Hepatocyte (in vitro differentiated cells): ENCODE data around the gene ATG3. TPM values are rescaled to one million over a fixed set of nuclear protein-coding genes. Genes with fewer than 3 reads are reported as not detected.

Experiments
- DNase-seq: peaks from one replicate; pipeline ENCODE4 v3.0.0-alpha.2; 2016; ENCODE audit warnings: low spot score
- H2AFZ ChIP-seq: fragments of 200-600 bp; sonication (generic); 2 replicates; pipeline ENCODE4 v1.6.0; 2016; ENCODE audit warnings: antibody characterized with exemption, mild to moderate bottlenecking
- H3K27ac ChIP-seq: fragments of 200-600 bp; sonication (generic); 2 replicates; pipeline ENCODE4 v1.5.1; 2016; ENCODE audit warnings: mild to moderate bottlenecking
- H3K27me3 ChIP-seq: fragments of 200-600 bp; sonication (generic); 2 replicates; pipeline ENCODE4 v1.6.1; 2016
- H3K36me3 ChIP-seq: fragments of 200-600 bp; sonication (generic); replicated peaks from 2 replicates; pipeline ENCODE4 v1.5.1; 2016; ENCODE audit warnings: low read depth; ENCODE audit not compliant: insufficient read depth
- H3K4me1 ChIP-seq: fragments of 200-600 bp; sonication (generic); 2 replicates; pipeline ENCODE4 v1.5.1; 2016; ENCODE audit warnings: mild to moderate bottlenecking, moderate library complexity; ENCODE audit not compliant: insufficient read depth
- H3K4me2 ChIP-seq: fragments of 200-600 bp; sonication (generic); 2 replicates; pipeline ENCODE4 v1.6.0; 2016
- H3K4me3 ChIP-seq: fragments of 200-600 bp; sonication (generic); 2 replicates; pipeline ENCODE4 v1.5.1; 2016; ENCODE audit warnings: mild to moderate bottlenecking
- H3K79me2 ChIP-seq: fragments of 200-600 bp; sonication (generic); 2 replicates; pipeline ENCODE4 v1.6.0; 2017; ENCODE audit warnings: mild to moderate bottlenecking
- H3K9me2 ChIP-seq: fragments of 200-600 bp; sonication (generic); replicated peaks from 2 replicates; pipeline ENCODE4 v1.6.0; 2017; ENCODE audit warnings: mild to moderate bottlenecking; ENCODE audit not compliant: insufficient read depth
- H3K9me3 ChIP-seq: fragments of 200-600 bp; sonication (generic); 2 replicates; pipeline ENCODE4 v1.5.1; 2016; ENCODE audit warnings: low read depth, mild to moderate bottlenecking
- H4K20me1 ChIP-seq: fragments of 200-600 bp; sonication (generic); 2 replicates; pipeline ENCODE4 v1.6.0; 2016; ENCODE audit warnings: mild to moderate bottlenecking; ENCODE audit not compliant: insufficient read depth, poor library complexity, severe bottlenecking
- CTCF ChIP-seq: fragments of 200-600 bp; sonication (generic); IDR thresholded peaks from 2 replicates; pipeline ENCODE4 v1.5.1; 2016; ENCODE audit warnings: antibody characterized with exemption, mild to moderate bottlenecking; ENCODE audit not compliant: poor library complexity
- EZH2 ChIP-seq: fragments of 200-600 bp; sonication (generic); IDR thresholded peaks from 2 replicates; pipeline ENCODE4 v1.6.1; 2016; ENCODE audit warnings: antibody characterized with exemption, mild to moderate bottlenecking, borderline replicate concordance
- EZH2phosphoT487 ChIP-seq: fragments of 200-600 bp; sonication (generic); IDR thresholded peaks from one replicate; pipeline ENCODE4 v1.6.1; 2018; ENCODE audit warnings: antibody characterized with exemption, mild to moderate bottlenecking, low read depth, moderate library complexity; ENCODE audit not compliant: unreplicated experiment, severe bottlenecking
- WGBS: methylation state at CpG from one replicate; pipeline ENCODE4 v1.1.6; 2016; ENCODE audit warnings: low lambda C conversion rate; ENCODE audit errors: missing lambda C conversion rate; 5-methylcytosine and 5-hydroxymethylcytosine counted together
- polyA plus RNA-seq: library from polyadenylated mRNA; unstranded; fragments of >200 nt; fragmentation: Nextera tagmentation; extraction: Ambion mirVana; gene quantifications from 2 replicates; pipeline ENCODE4 v1.2.1, GENCODE V29; 2016
- total RNA-seq: library from RNA; depleted of rRNA; stranded (reverse); fragments of >200 nt; gene quantifications from 2 replicates; pipeline ENCODE4 v1.2.3, GENCODE V29; 2014

ATG3 gene
- total and polyA plus RNA-seq, 2 experiments from 2014 or later = 33.7 to 62.5 TPM

GRCh38 chr3:112503304-112503972, 58.3 kb downstream of the ATG3 start:
- H3K9me3 ChIP-seq = no peaks in the 10 kb centered on the region

GRCh38 chr3:112500621-112501020, 61.1 kb downstream of the ATG3 start:
- H3K9me2 ChIP-seq = no peaks in the 10 kb centered on the region
- H3K9me3 ChIP-seq = no peaks in the 10 kb centered on the region
- no peaks in the 10 kb centered on the region for H4K20me1 ChIP-seq
- no peaks in the 10 kb centered on the region for H3K79me2 ChIP-seq
- H3K27ac ChIP-seq = no peak overlapping the region
- no peaks in the 10 kb centered on the region for H3K4me1 ChIP-seq
- H3K4me3 ChIP-seq = no peak overlapping the region
- H3K4me2 ChIP-seq = no peak overlapping the region
- H3K36me3 ChIP-seq = no peaks in the 10 kb centered on the region
- no peak for DNase-seq
- 90% methylated on average over 2 of the region's 2 CpGs for WGBS
- TF ChIP-seq CTCF (no peak), EZH2 (no peak), EZH2phosphoT487 (no peak)
- H3K27me3 ChIP-seq = no peaks in the 10 kb centered on the region
- no peak overlapping the region for H2AFZ ChIP-seq

More at GRCh38 chr3:112503304-112503972, 58.3 kb downstream of the ATG3 start:
- H3K27me3 ChIP-seq = no peaks in the 10 kb centered on the region
- no peak for TF ChIP-seq EZH2phosphoT487
- no peaks in the 10 kb centered on the region for H3K79me2 ChIP-seq
- H4K20me1 ChIP-seq = no peaks in the 10 kb centered on the region
- H3K36me3 ChIP-seq = no peaks in the 10 kb centered on the region
- no peak overlapping the region for H3K4me3 ChIP-seq
- no peaks in the 10 kb centered on the region for H3K4me1 ChIP-seq
- WGBS = 86% methylated on average over 4 of the region's 4 CpGs
- no peak for DNase-seq
- no peak overlapping the region for H3K27ac ChIP-seq
- no peaks in the 10 kb centered on the region for H3K9me2 ChIP-seq
- H3K4me2 ChIP-seq = no peak overlapping the region
- H2AFZ ChIP-seq = no peak overlapping the region

GRCh38 chr3:112498914-112499711, 62.6 kb downstream of the ATG3 start, which contains the start of gene BTLA:
BTLA (minus strand) TSS chr3:112499472; CDS start chr3:112499358, 114 bp downstream.
- TF ChIP-seq EZH2 = no peak
- no peak for TF ChIP-seq EZH2phosphoT487
- TF ChIP-seq CTCF = no peak
- no peaks in the 10 kb centered on the region for H3K9me3 ChIP-seq
- no peak within 1 kb of the TSS for H3K4me3 ChIP-seq
- no peaks in the 10 kb centered on the region for H4K20me1 ChIP-seq
- no peaks in the 10 kb centered on the region for H3K79me2 ChIP-seq
- no peak within 1 kb of the TSS for H3K27ac ChIP-seq
- no peak within 1 kb of the TSS for H2AFZ ChIP-seq
- no peaks in the 10 kb centered on the region for H3K27me3 ChIP-seq
- no peak for DNase-seq
- H3K4me1 ChIP-seq = no peaks in the 10 kb centered on the region
- H3K36me3 ChIP-seq = no peaks in the 10 kb centered on the region
- H3K9me2 ChIP-seq = no peaks in the 10 kb centered on the region
- no peak within 1 kb of the TSS for H3K4me2 ChIP-seq
- 89% methylated on average over 12 of the region's 12 CpGs for WGBS
